CD4-positive, alpha-beta T cell (primary cell): Measurements from ENCODE around the gene PEAK3. TPM values are rescaled to one million over a fixed set of nuclear protein-coding genes. Genes with fewer than 3 reads are reported as not detected.

Source experiments
- ATAC-seq: fragments of 200-7000 bp; cut with Tn5 transposase; one replicate; pipeline ENCODE4 v1.10.0; 2022; ENCODE audit warnings: mild to moderate bottlenecking; ENCODE audit not compliant: poor library complexity
- CTCF ChIA-PET: fragments of 350-600 bp; sonication (Branson Sonifier 250); formaldehyde crosslinking; loops from one replicate; lab custom pipeline; 2021; ENCODE audit warnings: antibody characterized with exemption, inconsistent platforms; lab: Charles Lee
- POLR2A ChIA-PET: fragments of 350-600 bp; sonication (Branson Sonifier 250); formaldehyde crosslinking; loops from one replicate; lab custom pipeline; 2021; ENCODE audit warnings: antibody characterized with exemption, inconsistent platforms; lab: Charles Lee
- DNase-seq, 14 experiments: peaks; one replicate each; pipeline ENCODE4 v3.0.0-alpha.2; 2013 to 2020; ENCODE audit warnings: mixed read lengths in 2 of 14
- H3K27ac ChIP-seq, 2 donors: one replicate each; pipeline versions ENCODE4 v1.5.1 to v1.7.0; 2013; ENCODE audit warnings: low read length in 2 of 2, low read depth in 1 of 2, mild to moderate bottlenecking in 1 of 2
- H3K27me3 ChIP-seq, 2 experiments: 1 replicate in 1 of 2; 2 replicates in 1 of 2; pipeline versions ENCODE4 v1.6.1 to v1.7.0; 2013; ENCODE audit warnings: low read length in 2 of 2, control low read depth in 1 of 2, mild to moderate bottlenecking in 1 of 2, moderate library complexity in 1 of 2; ENCODE audit not compliant: insufficient read depth in 2 of 2, control insufficient read depth in 1 of 2
- H3K36me3 ChIP-seq: one replicate; pipeline ENCODE4 v1.6.1; 2013; ENCODE audit warnings: low read length, control low read depth; ENCODE audit not compliant: insufficient read depth
- H3K4me1 ChIP-seq: one replicate; pipeline ENCODE4 v1.6.1; 2013; ENCODE audit warnings: low read length, control low read depth; ENCODE audit not compliant: insufficient read depth
- H3K4me3 ChIP-seq: one replicate; pipeline ENCODE4 v1.5.1; 2013; ENCODE audit warnings: mild to moderate bottlenecking, low read length, moderate library complexity
- H3K9me3 ChIP-seq, 2 experiments: 1 replicate in 1 of 2; 2 replicates in 1 of 2; pipeline versions ENCODE4 v1.6.1 to v1.7.0; 2013; ENCODE audit warnings: low read length in 2 of 2, mild to moderate bottlenecking in 2 of 2, control low read depth in 1 of 2, moderate library complexity in 1 of 2; ENCODE audit not compliant: control insufficient read depth in 1 of 2, insufficient read depth in 1 of 2
- H3K27ac Mint-ChIP-seq: one replicate; pipeline ENCODE4 v1.8.0; 2020; ENCODE audit warnings: mixed read lengths
- H3K27me3 Mint-ChIP-seq: one replicate; pipeline ENCODE4 v1.8.0; 2021; ENCODE audit warnings: mixed read lengths
- H3K36me3 Mint-ChIP-seq: one replicate; pipeline ENCODE4 v1.8.0; 2021; ENCODE audit warnings: low read depth, mixed read lengths
- H3K4me1 Mint-ChIP-seq: one replicate; pipeline ENCODE4 v1.8.0; 2021; ENCODE audit warnings: low read depth, mixed read lengths
- H3K4me3 Mint-ChIP-seq: one replicate; pipeline ENCODE4 v1.8.0; 2020; ENCODE audit warnings: mild to moderate bottlenecking, mixed read lengths
- H3K9me3 Mint-ChIP-seq: one replicate; pipeline ENCODE4 v1.8.0; 2020; ENCODE audit warnings: mixed read lengths
- CTCF ChIP-seq: fragments of 200-600 bp; IDR thresholded peaks from one replicate; pipeline ENCODE4 v1.8.0; 2022; ENCODE audit warnings: antibody characterized with exemption, mild to moderate bottlenecking
- intact Hi-C, 2 experiments: fragments of 100-400 bp; cut with DNase I in 1 of 2; cut with micrococcal nuclease in 1 of 2; formaldehyde crosslinking; loops; one replicate each; pipeline versions ENCODE4 v1.15.1 to v1.9.0; 2023 to 2025; cut with DNase I, micrococcal nuclease
- total RNA-seq, 174 experiments: library from RNA in 2 of 174; stranded (reverse) in 2 of 174; gene quantifications; one replicate each; pipeline ENCODE4 v1.2.3 and lab custom pipeline; 2021 to 2026

PEAK3 gene
- total RNA-seq, 2 experiments from 2014 or later = not detected

GRCh38 chr19:2311093-2311492 is 29.1 kb upstream of the PEAK3 start:
- H3K4me3 ChIP-seq = no peak overlapping the region
- peaks cover 16% of the 10 kb centered on the region for H3K4me1 ChIP-seq
- Mint-ChIP-seq H3K27ac (no peak overlapping the region), H3K27me3 (peaks cover 66% of the 10 kb centered on the region), H3K36me3 (no peaks in the 10 kb centered on the region), H3K4me3 (no peak overlapping the region), H3K9me3 (peaks cover 6% of the 10 kb centered on the region), H3K4me1 (peaks cover 5% of the 10 kb centered on the region)
- peaks cover 16 to 46% of the 10 kb centered on the region in 2 experiments for H3K9me3 ChIP-seq
- ATAC-seq (no peak), DNase-seq (no peak)
- no peak overlapping the region for H3K27ac ChIP-seq
- ChIA-PET CTCF (no interaction called here), POLR2A (no interaction called here)
- no peaks in the 10 kb centered on the region for H3K36me3 ChIP-seq
- intact Hi-C loops = no loop called here
- TF ChIP-seq CTCF = no peak
- H3K27me3 ChIP-seq = peaks cover 56 to 66% of the 10 kb centered on the region in 2 experiments

- H3K27ac Mint-ChIP-seq = no peak overlapping the region
Observed at GRCh38 chr19:2309734-2310362, 27.9 kb upstream of the PEAK3 start.

GRCh38 chr19:2308114-2308556 is 26.2 kb upstream of the PEAK3 start, which contains the start of gene LINGO3:
TSS of gene LINGO3 (minus strand) at chr19:2308154. CDS start at chr19:2291776, 16,378 bp downstream.
- Histone ChIP-seq H3K27me3 (peaks cover 57 to 76% of the 10 kb centered on the region in 2 experiments), H3K27ac (no peak within 1 kb of the TSS), H3K4me1 (peaks cover 18% of the 10 kb centered on the region), H3K9me3 (peaks cover 0 to 37% of the 10 kb centered on the region in 2 experiments), H3K36me3 (no peaks in the 10 kb centered on the region), H3K4me3 (peak within 1 kb of the TSS; percentile 10)
- Mint-ChIP-seq H3K27ac (no peak within 1 kb of the TSS), H3K36me3 (no peaks in the 10 kb centered on the region), H3K9me3 (no peaks in the 10 kb centered on the region), H3K4me1 (peaks cover 6% of the 10 kb centered on the region), H3K4me3 (peak within 1 kb of the TSS; percentile 54), H3K27me3 (peaks cover 72% of the 10 kb centered on the region)
- POLR2A ChIA-PET = interaction anchor here (1.0 kb wide), 1 partner anchor 21 kb away, joined by 3 read pairs; no protein-coding TSS in a partner anchor
- intact Hi-C loops = no loop called here
- peak; percentile 32 for ATAC-seq
- peak in 2 of 14 experiments; percentile 54 for DNase-seq
- no peak for TF ChIP-seq CTCF
- CTCF ChIA-PET = no interaction called here

More at GRCh38 chr19:2309734-2310362, 27.9 kb upstream of the PEAK3 start:
- Histone ChIP-seq H3K27ac (no peak overlapping the region), H3K36me3 (no peaks in the 10 kb centered on the region), H3K9me3 (peaks cover 7 to 38% of the 10 kb centered on the region in 2 experiments), H3K4me1 (peaks cover 11% of the 10 kb centered on the region), H3K27me3 (peaks cover 59 to 76% of the 10 kb centered on the region in 2 experiments), H3K4me3 (no peak overlapping the region)
- Mint-ChIP-seq H3K36me3 (no peaks in the 10 kb centered on the region), H3K4me1 (peaks cover 5% of the 10 kb centered on the region), H3K27me3 (peaks cover 68% of the 10 kb centered on the region), H3K9me3 (peaks cover under 1% of the 10 kb centered on the region), H3K4me3 (peak overlapping the region; percentile 30)
- ATAC-seq (no peak), DNase-seq (no peak)
- POLR2A ChIA-PET = no interaction called here
- CTCF ChIA-PET = no interaction called here
- intact Hi-C loops = no loop called here
- no peak for TF ChIP-seq CTCF
